GM19397 (cell line): ENCODE data around the gene CFAP61.
A peak's percentile ranks its signal among the peaks of the same experiment; 100 is the strongest.
"Not testable (repeated sequence)": the region's sequence is repeated elsewhere in the genome, so short reads cannot be mapped to it uniquely, and the experiment has no call there.

Experiments used
- ATAC-seq: cut with Tn5 transposase; IDR thresholded peaks from one replicate; pipeline ENCODE4 v1.9.1; 2021; ENCODE audit warnings: mild to moderate bottlenecking, moderate library complexity; ENCODE audit not compliant: unreplicated experiment

Gene CFAP61

GRCh38 chr20:20206788-20207187 lies 154.5 kb downstream of the CFAP61 start:
- ATAC-seq, result peak; percentile 67

GRCh38 chr20:20207291-20207690 lies 155.0 kb downstream of the CFAP61 start:
- no peak for ATAC-seq

GRCh38 chr20:20207872-20208271 lies 155.5 kb downstream of the CFAP61 start:
- peak; percentile 67 for ATAC-seq

- no peak for ATAC-seq
These were observed 157.4 kb downstream of the CFAP61 start for GRCh38 chr20:20209684-20210083.

GRCh38 chr20:20210327-20210726 lies 158.0 kb downstream of the CFAP61 start:
- ATAC-seq, result no peak

- ATAC-seq, result no peak
These were observed 158.6 kb downstream of the CFAP61 start for GRCh38 chr20:20210943-20211273.

- no peak for ATAC-seq
These were observed 159.1 kb downstream of the CFAP61 start for GRCh38 chr20:20211274-20211987.

GRCh38 chr20:20211988-20212518 lies 159.7 kb downstream of the CFAP61 start:
- no peak for ATAC-seq

- ATAC-seq, result no peak
These were observed 160.4 kb downstream of the CFAP61 start for GRCh38 chr20:20212675-20213096.

GRCh38 chr20:20213526-20214121 lies 161.3 kb downstream of the CFAP61 start:
- no peak for ATAC-seq

GRCh38 chr20:20214757-20215275 lies 162.5 kb downstream of the CFAP61 start:
- no peak for ATAC-seq

GRCh38 chr20:20215976-20216727 lies 163.8 kb downstream of the CFAP61 start:
- no peak for ATAC-seq

- ATAC-seq, result no peak
These were observed 164.6 kb downstream of the CFAP61 start for GRCh38 chr20:20216941-20217340.

GRCh38 chr20:20217621-20218020 lies 165.3 kb downstream of the CFAP61 start:
- no peak for ATAC-seq

GRCh38 chr20:20218106-20218505 lies 165.8 kb downstream of the CFAP61 start:
- not testable (repeated sequence) for ATAC-seq

GRCh38 chr20:20219016-20219415 lies 166.7 kb downstream of the CFAP61 start:
- no peak for ATAC-seq

GRCh38 chr20:20220134-20220533 lies 167.8 kb downstream of the CFAP61 start:
- ATAC-seq, result no peak

GRCh38 chr20:20223981-20224380 lies 171.6 kb downstream of the CFAP61 start:
- ATAC-seq, result no peak

- no peak for ATAC-seq
These were observed 172.5 kb downstream of the CFAP61 start for GRCh38 chr20:20224806-20225205.

GRCh38 chr20:20225325-20226043 lies 173.2 kb downstream of the CFAP61 start:
- ATAC-seq, result no peak

GRCh38 chr20:20226554-20226953 lies 174.2 kb downstream of the CFAP61 start:
- no peak for ATAC-seq
